HG03139 (cell line): Measurements from ENCODE around the gene SEPTIN2.
"Not testable (repeated sequence)": the region's sequence is repeated elsewhere in the genome, so short reads cannot be mapped to it uniquely, and the experiment has no call there.

ENCODE experiments used
- ATAC-seq: cut with Tn5 transposase; IDR thresholded peaks from one replicate; pipeline ENCODE4 v1.9.1; 2021; ENCODE audit not compliant: unreplicated experiment

SEPTIN2 gene

GRCh38 chr2:241350530-241350877 lies 34.8 kb downstream of the SEPTIN2 start:
- no peak for ATAC-seq

- ATAC-seq: no peak
Observed at GRCh38 chr2:241350878-241351639, 35.3 kb downstream of the SEPTIN2 start.

GRCh38 chr2:241351640-241352031 lies 35.9 kb downstream of the SEPTIN2 start:
- ATAC-seq: no peak

- ATAC-seq: no peak
Observed at GRCh38 chr2:241352227-241352626, 36.5 kb downstream of the SEPTIN2 start.

GRCh38 chr2:241354668-241355658 lies 39.2 kb downstream of the SEPTIN2 start:
- ATAC-seq: no peak

GRCh38 chr2:241355983-241356870 lies 40.5 kb downstream of the SEPTIN2 start, which contains the start of gene FARP2:
FARP2 (plus strand) TSS chr2:241356285; CDS start chr2:241373108, 16,823 bp downstream.
- peak; percentile 78 for ATAC-seq

- ATAC-seq: no peak
Observed at GRCh38 chr2:241356871-241357260, 41.1 kb downstream of the SEPTIN2 start.

GRCh38 chr2:241357531-241357930 lies 41.8 kb downstream of the SEPTIN2 start:
- no peak for ATAC-seq

- no peak for ATAC-seq
Observed at GRCh38 chr2:241358470-241358869, 42.7 kb downstream of the SEPTIN2 start.

- no peak for ATAC-seq
Observed at GRCh38 chr2:241359481-241360045, 43.8 kb downstream of the SEPTIN2 start.

GRCh38 chr2:241363426-241363825 lies 47.7 kb downstream of the SEPTIN2 start:
- no peak for ATAC-seq

- ATAC-seq: no peak
Observed at GRCh38 chr2:241364781-241365180, 49.1 kb downstream of the SEPTIN2 start.

GRCh38 chr2:241366678-241367077 lies 51.0 kb downstream of the SEPTIN2 start:
- ATAC-seq: no peak

- ATAC-seq: no peak
Observed at GRCh38 chr2:241368643-241369042, 52.9 kb downstream of the SEPTIN2 start.

- ATAC-seq: no peak
Observed at GRCh38 chr2:241372361-241372992, 56.8 kb downstream of the SEPTIN2 start.

GRCh38 chr2:241373446-241373845 lies 57.7 kb downstream of the SEPTIN2 start:
- ATAC-seq: no peak

- not testable (repeated sequence) for ATAC-seq
Observed at GRCh38 chr2:241373906-241374305, 58.2 kb downstream of the SEPTIN2 start.

- no peak for ATAC-seq
Observed at GRCh38 chr2:241375300-241375699, 59.6 kb downstream of the SEPTIN2 start.

- ATAC-seq: no peak
Observed at GRCh38 chr2:241376808-241377207, 61.1 kb downstream of the SEPTIN2 start.

GRCh38 chr2:241378816-241379215 lies 63.1 kb downstream of the SEPTIN2 start:
- no peak for ATAC-seq
